Activated CD8-positive, alpha-beta T cell treated with anti-CD3 and anti-CD28 coated beads, Interleukin-2, amount 10 ng/mL, durations not matched to agents 7 days and 5 days (primary cell): Measurements from ENCODE around the gene KIF25. TPM values are rescaled to one million over a fixed set of nuclear protein-coding genes. Genes with fewer than 3 reads are reported as not detected.

Experiments
- ATAC-seq: fragments of 150-1000 bp; cut with Tn5 transposase; one replicate; pipeline ENCODE4 v1.10.0; 2021; ENCODE audit warnings: moderate library complexity
- CTCF ChIA-PET: fragments of 350-600 bp; sonication (Branson Sonifier 250); formaldehyde crosslinking; loops from one replicate; lab custom pipeline; 2021; ENCODE audit warnings: antibody characterized with exemption; lab: Charles Lee
- POLR2A ChIA-PET: fragments of 350-600 bp; sonication (Branson Sonifier 250); formaldehyde crosslinking; loops from one replicate; lab custom pipeline; 2021; ENCODE audit warnings: antibody characterized with exemption; lab: Charles Lee
- DNase-seq: peaks from one replicate; pipeline ENCODE4 v3.0.0-alpha.2; 2020
- H3K27ac Mint-ChIP-seq: one replicate; pipeline ENCODE4 v1.8.0; 2021; ENCODE audit warnings: mild to moderate bottlenecking, mixed read lengths
- H3K27me3 Mint-ChIP-seq: one replicate; pipeline ENCODE4 v1.8.0; 2021; ENCODE audit warnings: low read depth, mixed read lengths
- H3K36me3 Mint-ChIP-seq: one replicate; pipeline ENCODE4 v1.8.0; 2021; ENCODE audit warnings: low read depth, mixed read lengths
- H3K4me1 Mint-ChIP-seq: one replicate; pipeline ENCODE4 v1.8.0; 2021; ENCODE audit warnings: low read depth, mixed read lengths
- H3K4me3 Mint-ChIP-seq: one replicate; pipeline ENCODE4 v1.8.0; 2021; ENCODE audit warnings: mild to moderate bottlenecking, mixed read lengths
- H3K9me3 Mint-ChIP-seq: one replicate; pipeline ENCODE4 v1.8.0; 2022; ENCODE audit warnings: mixed read lengths; ENCODE audit not compliant: insufficient read depth
- total RNA-seq, 2 experiments: library from RNA; stranded (reverse); gene quantifications; one replicate each; pipeline ENCODE4 v1.2.3, GENCODE V29; 2021

KIF25 gene, protein sequence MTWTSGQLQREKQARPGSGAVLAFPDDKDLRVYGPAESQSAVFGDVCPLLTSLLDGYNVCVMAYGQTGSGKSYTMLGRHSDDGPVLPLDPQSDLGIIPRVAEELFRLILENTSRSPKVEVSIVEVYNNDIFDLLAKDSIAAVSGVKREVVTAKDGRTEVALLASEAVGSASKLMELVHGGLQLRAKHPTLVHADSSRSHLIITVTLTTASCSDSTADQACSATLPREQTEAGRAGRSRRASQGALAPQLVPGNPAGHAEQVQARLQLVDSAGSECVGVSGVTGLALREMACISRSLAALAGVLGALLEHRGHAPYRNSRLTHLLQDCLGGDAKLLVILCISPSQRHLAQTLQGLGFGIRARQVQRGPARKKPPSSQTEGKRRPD
- not detected for total RNA-seq

GRCh38 chr6:167997642-167998041 is at the start of gene KIF25:
TSS of gene KIF25 (plus strand) at chr6:167997671. CDS start at chr6:168029586, 31,915 bp downstream.
- DNase-seq (peak; percentile 7), ATAC-seq (no peak)
- Mint-ChIP-seq H3K36me3 (no peaks in the 10 kb centered on the region), H3K4me3 (peak within 1 kb of the TSS; percentile 46), H3K27ac (no peak within 1 kb of the TSS), H3K27me3 (no peaks in the 10 kb centered on the region), H3K9me3 (no peaks in the 10 kb centered on the region), H3K4me1 (peaks cover 2% of the 10 kb centered on the region)
- CTCF ChIA-PET = no interaction called here
- POLR2A ChIA-PET = no interaction called here

- DNase-seq (no peak), ATAC-seq (no peak)
- Mint-ChIP-seq H3K9me3 (no peaks in the 10 kb centered on the region), H3K27ac (no peak overlapping the region), H3K27me3 (no peaks in the 10 kb centered on the region), H3K4me3 (no peak overlapping the region), H3K36me3 (peaks cover 3% of the 10 kb centered on the region), H3K4me1 (no peaks in the 10 kb centered on the region)
- ChIA-PET POLR2A (no interaction called here), CTCF (no interaction called here)
Observed at GRCh38 chr6:167947716-167948115, 49.8 kb upstream of the KIF25 start.

DNA sequence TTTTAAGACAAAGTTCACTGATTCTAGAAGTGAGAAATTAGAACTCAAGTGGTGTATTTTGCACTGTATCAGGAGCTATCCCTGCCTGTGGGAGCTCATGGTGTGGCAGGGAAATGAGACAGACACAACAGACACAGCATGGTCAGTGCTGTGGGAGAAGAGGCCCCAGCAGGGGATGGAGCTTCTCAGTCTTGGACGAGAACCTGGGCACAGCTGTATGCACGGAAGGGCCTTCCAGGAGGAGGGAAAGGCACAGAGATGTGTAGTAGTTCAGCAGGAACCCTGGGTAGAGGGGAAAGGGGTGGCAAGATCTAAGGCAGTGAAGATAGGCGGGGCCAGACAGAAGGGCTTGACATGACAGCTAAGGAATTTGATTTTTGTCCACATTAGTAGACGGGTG is 48.8 kb upstream of the KIF25 start:
- H3K27ac Mint-ChIP-seq = no peak overlapping the region
- CTCF ChIA-PET = no interaction called here
- ATAC-seq = no peak

DNA sequence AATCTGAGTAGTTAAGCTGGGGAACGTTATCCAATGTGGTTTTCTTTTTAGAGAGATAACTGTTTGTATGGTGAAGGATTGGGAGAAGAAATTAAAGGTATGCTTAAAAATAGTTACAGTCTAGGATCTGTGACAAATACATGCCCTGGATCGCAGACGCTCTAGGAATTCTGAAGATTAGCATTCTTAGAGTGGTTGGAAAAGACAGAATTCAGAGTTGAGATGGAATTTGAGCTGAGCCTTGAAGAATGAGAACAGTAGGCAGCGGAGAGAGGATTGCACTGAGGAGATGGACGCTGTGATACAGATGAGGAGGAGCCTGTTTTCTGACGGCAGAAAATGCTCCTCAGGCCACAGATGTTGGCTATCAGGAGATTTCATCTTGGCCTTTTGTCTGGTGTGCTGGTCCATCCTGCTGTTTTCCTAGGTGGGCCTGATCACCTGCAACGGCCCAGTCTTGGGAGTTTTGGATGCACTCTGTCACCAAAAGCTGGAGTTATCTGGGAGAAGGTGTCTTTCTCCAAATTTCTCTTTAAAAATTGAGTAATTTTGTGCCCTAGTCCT is 48.3 kb upstream of the KIF25 start:
- ChIA-PET CTCF (no interaction called here), POLR2A (no interaction called here)
- Mint-ChIP-seq H3K27ac (no peak overlapping the region), H3K27me3 (no peaks in the 10 kb centered on the region), H3K4me3 (no peak overlapping the region), H3K4me1 (no peaks in the 10 kb centered on the region), H3K36me3 (peaks cover 3% of the 10 kb centered on the region), H3K9me3 (no peaks in the 10 kb centered on the region)
- ATAC-seq (no peak), DNase-seq (no peak)

More for the DNA sequence above, 48.8 kb upstream of the KIF25 start:
- no peak overlapping the region for H3K4me3 Mint-ChIP-seq
- DNase-seq = no peak
- H3K27me3 Mint-ChIP-seq = no peaks in the 10 kb centered on the region
- no peaks in the 10 kb centered on the region for H3K4me1 Mint-ChIP-seq
- H3K36me3 Mint-ChIP-seq = peaks cover 3% of the 10 kb centered on the region
- POLR2A ChIA-PET = no interaction called here
- no peaks in the 10 kb centered on the region for H3K9me3 Mint-ChIP-seq

DNA sequence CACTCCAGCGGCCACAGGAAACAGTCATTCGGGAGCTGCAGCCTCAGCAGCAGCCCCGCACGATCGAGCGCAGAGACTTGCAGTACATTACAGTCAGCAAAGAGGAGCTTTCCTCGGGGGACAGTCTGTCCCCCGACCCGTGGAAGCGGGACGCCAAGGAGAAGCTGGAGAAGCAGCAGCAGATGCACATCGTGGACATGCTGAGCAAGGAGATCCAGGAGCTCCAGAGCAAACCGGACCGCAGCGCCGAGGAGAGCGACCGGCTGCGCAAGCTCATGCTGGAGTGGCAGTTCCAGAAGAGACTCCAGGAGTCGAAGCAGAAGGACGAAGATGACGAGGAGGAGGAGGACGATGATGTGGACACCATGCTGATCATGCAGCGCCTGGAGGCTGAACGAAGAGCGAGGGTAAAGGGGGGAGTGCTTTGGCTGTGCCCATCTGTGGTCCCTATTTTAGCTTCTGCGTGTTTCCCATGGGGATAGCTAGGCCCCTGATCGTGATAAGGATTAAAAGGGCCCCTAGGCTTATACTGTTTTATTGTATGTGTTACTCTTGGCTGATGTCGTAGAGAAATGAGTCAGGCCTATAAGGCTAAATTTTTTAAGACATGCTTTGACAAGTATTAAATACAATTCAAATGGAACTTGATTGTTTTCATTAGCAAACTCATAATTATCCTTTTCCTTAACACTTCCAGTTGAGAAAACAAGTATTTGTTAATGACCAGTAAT is 45.5 kb upstream of the KIF25 start:
- H3K27ac Mint-ChIP-seq = no peak overlapping the region
- H3K36me3 Mint-ChIP-seq = peaks cover 3% of the 10 kb centered on the region
- ATAC-seq (no peak), DNase-seq (no peak)
- POLR2A ChIA-PET = no interaction called here
- H3K4me1 Mint-ChIP-seq = no peaks in the 10 kb centered on the region
- CTCF ChIA-PET = no interaction called here
- no peaks in the 10 kb centered on the region for H3K27me3 Mint-ChIP-seq
- no peaks in the 10 kb centered on the region for H3K9me3 Mint-ChIP-seq
- H3K4me3 Mint-ChIP-seq = no peak overlapping the region

- no peaks in the 10 kb centered on the region for H3K4me1 Mint-ChIP-seq
- no peak for DNase-seq
- POLR2A ChIA-PET = no interaction called here
- CTCF ChIA-PET = no interaction called here
- no peak overlapping the region for H3K27ac Mint-ChIP-seq
- no peak for ATAC-seq
- H3K27me3 Mint-ChIP-seq = no peaks in the 10 kb centered on the region
- peaks cover 3% of the 10 kb centered on the region for H3K36me3 Mint-ChIP-seq
- H3K4me3 Mint-ChIP-seq = no peak overlapping the region
- no peaks in the 10 kb centered on the region for H3K9me3 Mint-ChIP-seq
Observed at GRCh38 chr6:167952512-167952859, 45.0 kb upstream of the KIF25 start.

DNA sequence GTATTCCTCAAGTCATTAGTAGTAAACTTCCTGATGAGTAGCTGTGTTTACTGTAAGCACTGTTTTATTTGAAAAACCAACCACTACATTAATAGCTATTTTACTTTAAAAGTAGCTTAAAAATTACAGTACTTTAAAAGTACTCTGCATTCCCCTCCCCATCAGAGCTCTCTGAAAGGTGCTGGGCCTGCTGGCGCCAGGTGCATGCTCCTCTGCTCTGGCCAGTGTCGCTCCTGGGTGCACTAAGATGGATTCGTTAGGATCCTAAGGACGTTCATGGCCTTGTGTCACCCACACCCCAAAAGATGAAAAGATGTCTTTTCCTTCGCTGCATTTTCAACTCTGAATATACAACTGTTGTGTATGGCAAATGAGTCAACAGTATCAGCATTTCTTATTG is 43.9 kb upstream of the KIF25 start:
- Mint-ChIP-seq H3K9me3 (no peaks in the 10 kb centered on the region), H3K36me3 (no peaks in the 10 kb centered on the region), H3K4me1 (no peaks in the 10 kb centered on the region), H3K27me3 (no peaks in the 10 kb centered on the region), H3K4me3 (no peak overlapping the region), H3K27ac (no peak overlapping the region)
- DNase-seq (no peak), ATAC-seq (no peak)
- ChIA-PET POLR2A (no interaction called here), CTCF (no interaction called here)

- no peak overlapping the region for H3K27ac Mint-ChIP-seq
- POLR2A ChIA-PET = no interaction called here
- no peaks in the 10 kb centered on the region for H3K36me3 Mint-ChIP-seq
Observed at GRCh38 chr6:167954151-167954550, 43.3 kb upstream of the KIF25 start.

DNA sequence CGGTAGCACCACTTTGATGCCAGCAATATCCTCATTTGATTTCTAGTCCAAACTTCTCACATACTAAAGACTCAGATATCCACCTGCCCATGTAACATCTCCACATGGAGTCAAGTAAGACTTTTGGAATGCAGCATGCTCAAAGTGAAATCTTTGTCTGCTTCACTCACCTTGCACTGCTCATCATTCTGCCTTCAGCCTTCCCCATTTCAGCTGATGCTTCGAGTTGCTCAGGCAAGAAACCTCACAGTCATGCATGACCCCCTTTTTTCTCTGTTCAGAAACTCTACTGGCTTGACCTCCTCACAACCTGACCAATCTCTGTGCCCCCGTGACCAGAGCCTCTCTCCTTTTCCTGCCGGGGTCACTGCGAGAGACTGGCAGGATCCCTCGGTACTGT is 41.0 kb upstream of the KIF25 start:
- ChIA-PET POLR2A (no interaction called here), CTCF (no interaction called here)
- no peak overlapping the region for H3K27ac Mint-ChIP-seq

More at GRCh38 chr6:167954151-167954550, 43.3 kb upstream of the KIF25 start:
- no peaks in the 10 kb centered on the region for H3K27me3 Mint-ChIP-seq
- no peaks in the 10 kb centered on the region for H3K9me3 Mint-ChIP-seq
- CTCF ChIA-PET = no interaction called here
- DNase-seq (no peak), ATAC-seq (no peak)
- H3K4me3 Mint-ChIP-seq = no peak overlapping the region
- H3K4me1 Mint-ChIP-seq = no peaks in the 10 kb centered on the region

DNA sequence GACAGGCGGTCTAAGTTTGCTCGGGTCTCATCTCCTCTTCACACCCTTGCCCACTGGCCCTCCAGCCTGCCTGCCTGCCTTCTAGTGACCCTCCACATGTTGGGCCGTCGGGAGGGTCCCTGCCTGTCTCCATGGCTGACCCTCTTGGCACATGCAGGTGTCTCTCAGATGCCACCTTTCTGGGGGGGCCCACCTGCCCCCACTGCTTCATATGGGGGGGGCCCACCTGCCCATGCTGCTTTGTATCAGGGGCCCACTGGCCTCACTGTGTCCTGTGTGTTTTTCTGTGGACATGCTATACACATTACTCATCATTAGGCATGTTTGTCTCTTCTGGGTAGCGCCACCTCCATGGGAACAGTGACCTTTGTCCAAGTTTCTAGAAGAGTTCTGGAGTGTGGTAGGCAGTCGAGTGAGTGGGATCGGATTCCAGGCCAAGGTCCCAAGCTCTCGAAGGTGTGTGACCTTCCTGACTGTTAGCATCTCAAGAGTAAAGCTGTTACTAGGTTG is 40.4 kb upstream of the KIF25 start:
- Mint-ChIP-seq H3K4me3 (no peak overlapping the region), H3K9me3 (no peaks in the 10 kb centered on the region), H3K36me3 (no peaks in the 10 kb centered on the region), H3K27ac (no peak overlapping the region), H3K4me1 (no peaks in the 10 kb centered on the region), H3K27me3 (no peaks in the 10 kb centered on the region)
- ChIA-PET POLR2A (no interaction called here), CTCF (no interaction called here)
- no peak for ATAC-seq
- DNase-seq = no peak

More for the DNA sequence above, 41.0 kb upstream of the KIF25 start:
- no peak for DNase-seq
- Mint-ChIP-seq H3K4me3 (no peak overlapping the region), H3K27me3 (no peaks in the 10 kb centered on the region), H3K36me3 (no peaks in the 10 kb centered on the region), H3K9me3 (no peaks in the 10 kb centered on the region), H3K4me1 (no peaks in the 10 kb centered on the region)
- no peak for ATAC-seq

GRCh38 chr6:167957626-167958025 is 39.8 kb upstream of the KIF25 start:
- no peak overlapping the region for H3K4me3 Mint-ChIP-seq
- DNase-seq (no peak), ATAC-seq (no peak)
- no peak overlapping the region for H3K27ac Mint-ChIP-seq
- H3K4me1 Mint-ChIP-seq = no peaks in the 10 kb centered on the region
- CTCF ChIA-PET = no interaction called here
- H3K27me3 Mint-ChIP-seq = no peaks in the 10 kb centered on the region
- peaks cover under 1% of the 10 kb centered on the region for H3K36me3 Mint-ChIP-seq
- POLR2A ChIA-PET = no interaction called here
- H3K9me3 Mint-ChIP-seq = no peaks in the 10 kb centered on the region

DNA sequence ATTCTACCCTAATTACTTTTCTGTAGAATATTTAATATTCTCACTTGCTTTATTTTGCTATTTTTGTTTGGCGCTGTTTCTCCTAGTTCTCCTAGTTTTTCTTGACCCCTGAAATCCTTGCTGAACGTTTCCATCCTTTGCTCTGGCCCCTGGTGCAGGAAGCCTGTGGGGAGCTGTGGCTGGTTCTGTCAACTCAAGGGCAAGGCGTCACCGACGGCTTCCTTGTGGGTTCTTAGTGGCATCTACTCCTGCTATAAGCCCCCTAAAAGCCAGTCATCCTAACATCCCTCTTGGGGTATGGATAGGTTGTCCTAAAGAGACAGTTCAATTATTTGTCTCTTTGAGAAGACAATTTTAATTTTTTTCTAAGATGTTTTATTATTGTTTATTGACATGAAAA is 36.9 kb upstream of the KIF25 start:
- CTCF ChIA-PET = no interaction called here
- Mint-ChIP-seq H3K36me3 (peaks cover 3% of the 10 kb centered on the region), H3K9me3 (no peaks in the 10 kb centered on the region), H3K27ac (no peak overlapping the region), H3K4me3 (no peak overlapping the region), H3K4me1 (peaks cover 5% of the 10 kb centered on the region), H3K27me3 (no peaks in the 10 kb centered on the region)
- ATAC-seq = no peak
- DNase-seq = no peak
- POLR2A ChIA-PET = no interaction called here
